Transverse colon (tissue), 4 donors: Measurements from ENCODE around the gene PNLIP. TPM values are rescaled to one million over a fixed set of nuclear protein-coding genes. Genes with fewer than 3 reads are reported as not detected.
A peak's percentile ranks its signal among the peaks of the same experiment; 100 is the strongest.

Source experiments
- DNase-seq: peaks from one replicate; pipeline ENCODE4 v3.0.0-alpha.2; 2019
- H3K27ac ChIP-seq, 4 donors: fragments of 200-600 bp; sonication (generic); 2 replicates each; pipeline ENCODE4 v1.5.1; 2016 to 2018; ENCODE audit warnings: inconsistent platforms in 4 of 4
- H3K27me3 ChIP-seq: fragments of 200-600 bp; sonication (generic); 2 replicates; pipeline ENCODE4 v1.5.1; 2017; ENCODE audit warnings: inconsistent platforms
- H3K36me3 ChIP-seq, 4 donors: fragments of 200-600 bp; sonication (generic); 2 replicates each; pipeline ENCODE4 v1.5.1; 2017 to 2019; ENCODE audit warnings: inconsistent platforms in 4 of 4
- H3K4me1 ChIP-seq, 4 donors: fragments of 200-600 bp; sonication (generic); 2 replicates each; pipeline ENCODE4 v1.5.1; 2017 to 2020; ENCODE audit warnings: inconsistent platforms in 4 of 4
- H3K4me3 ChIP-seq, 4 donors: fragments of 200-600 bp; sonication (generic); 1 replicate in 1 of 4; 2 replicates in 3 of 4; pipeline versions ENCODE4 v1.5.1 to v1.6.1; 2017 to 2019; ENCODE audit warnings: inconsistent platforms in 4 of 4
- H3K9me3 ChIP-seq, 2 donors: fragments of 200-600 bp; sonication (generic); 2 replicates each; pipeline ENCODE4 v1.5.1; 2017 to 2019; ENCODE audit warnings: inconsistent platforms in 2 of 2
- EP300 ChIP-seq: sonication (generic); formaldehyde crosslinking; IDR thresholded peaks from one replicate; pipeline ENCODE4 v1.6.1; 2017; ENCODE audit warnings: antibody characterized with exemption, low read depth
- POLR2A ChIP-seq: fragments of 450-650 bp; IDR thresholded peaks from one replicate; pipeline ENCODE4 v1.6.1; 2016; ENCODE audit warnings: antibody characterized with exemption, mild to moderate bottlenecking, moderate library complexity
- POLR2AphosphoS5 ChIP-seq, 3 donors: sonication (generic); formaldehyde crosslinking; IDR thresholded peaks; one replicate each; pipeline ENCODE4 v1.6.1; 2016; ENCODE audit warnings: antibody characterized with exemption in 3 of 3
- WGBS, 2 donors: methylation state at CpG; one replicate each; pipeline ENCODE4 v1.1.5; 2018; ENCODE audit warnings: low coverage in 1 of 2; 5-methylcytosine and 5-hydroxymethylcytosine counted together
- in situ Hi-C, 4 donors: fragments of 200-750 bp; cut with MboI; loops; one replicate each; pipeline versions ENCODE4 v1.15.0 to v1.15.1; 2017; ENCODE audit warnings: low sequenced_read_pairs in 3 of 4, low pct_ligation_motif_present in 1 of 4, low pct_unique_long_range_greater_than_20kb in 1 of 4
- intact Hi-C: fragments of 100-400 bp; cut with DNase I; formaldehyde crosslinking; loops from one replicate; pipeline ENCODE4 v1.15.1; 2023; ENCODE audit warnings: low total_unique reads
- total RNA-seq, 4 donors: library from RNA; depleted of rRNA; stranded (reverse); fragments of >200 nt; gene quantifications; one replicate each; pipeline ENCODE4 v1.1.0, GENCODE V29; 2016
- TF ChIP-seq, protein P1 (sequence below), 5 experiments: fragments of 200-600 bp in 3 of 5; fragments of 450-650 bp in 2 of 5; sonication (generic) in 3 of 5; IDR thresholded peaks; 1 replicate in 2 of 5; 2 replicates in 3 of 5; pipeline ENCODE4 v1.5.1; 2016 to 2017; ENCODE audit warnings: antibody characterized with exemption in 5 of 5, inconsistent platforms in 3 of 5, mild to moderate bottlenecking in 2 of 5, moderate library complexity in 1 of 5

The PNLIP gene
- total RNA-seq, 4 donors from 2014 or later: not detected

DNA sequence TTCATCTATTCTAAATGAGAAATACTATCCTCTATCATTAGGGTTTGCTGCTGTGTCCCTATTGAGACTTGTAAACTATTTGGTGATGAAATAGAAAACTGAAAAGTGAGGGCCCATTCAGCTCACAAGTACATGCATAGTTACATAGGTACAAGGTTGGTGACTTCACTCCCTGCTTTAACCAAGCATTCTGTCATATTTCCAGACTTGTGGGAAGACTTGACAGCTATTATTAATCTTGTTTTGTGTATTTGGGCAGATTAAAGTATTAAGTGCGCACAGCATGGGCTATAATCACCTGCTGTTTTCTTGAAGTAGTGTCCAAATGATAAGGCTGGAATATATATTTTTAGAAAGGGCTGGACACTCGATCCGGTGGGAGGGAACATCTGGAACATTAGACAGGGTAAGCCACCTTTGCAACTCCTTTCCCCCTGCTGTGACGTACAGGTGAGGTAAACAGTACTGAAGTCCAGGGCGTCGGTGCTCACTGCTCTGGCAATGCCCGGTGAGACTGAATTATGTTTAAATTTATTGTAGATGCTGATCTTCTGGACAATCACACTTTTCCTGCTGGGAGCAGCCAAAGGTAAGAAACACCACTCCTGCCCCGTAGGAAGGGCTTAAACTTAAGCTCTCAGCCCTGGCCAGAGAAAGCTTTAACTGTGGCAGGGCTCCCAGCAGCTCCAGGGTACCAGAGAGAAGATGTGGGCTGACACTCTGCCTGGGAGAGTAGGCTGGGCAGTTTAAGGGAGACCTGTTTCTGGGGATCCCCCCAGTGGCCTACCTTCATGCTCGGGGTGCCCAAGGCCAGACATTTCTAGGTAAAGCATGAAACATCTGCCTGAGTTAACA lies 45.1 kb downstream of the PNLIP start, which contains the start of gene PNLIPRP1:
Gene PNLIPRP1, plus strand, starts transcription at position 370 of the 855 bp plus-strand sequence. Its CDS starts 171 bp downstream, at position 541.
- DNase-seq: peak; percentile 50
- Histone ChIP-seq H3K4me3 (no peak within 1 kb of the TSS), H3K4me1 (peaks cover 0 to 20% (median 15%) of the 10 kb centered on the region in 4 donors), H3K36me3 (no peaks in the 10 kb centered on the region), H3K27ac (peak within 1 kb of the TSS; percentile 11 to 76 (median 58)), H3K27me3 (no peaks in the 10 kb centered on the region), H3K9me3 (no peaks in the 10 kb centered on the region)
- in situ Hi-C loops: no loop called here
- intact Hi-C loops: no loop called here
- WGBS, 2 donors: 48% methylated on average over 8 to 9 of the region's 9 CpGs
- TF ChIP-seq POLR2AphosphoS5 (IDR thresholded peaks at IDR 0.05) (no peak), POLR2A (no peak), EP300 (no peak)
- TF ChIP-seq, protein P1, sequence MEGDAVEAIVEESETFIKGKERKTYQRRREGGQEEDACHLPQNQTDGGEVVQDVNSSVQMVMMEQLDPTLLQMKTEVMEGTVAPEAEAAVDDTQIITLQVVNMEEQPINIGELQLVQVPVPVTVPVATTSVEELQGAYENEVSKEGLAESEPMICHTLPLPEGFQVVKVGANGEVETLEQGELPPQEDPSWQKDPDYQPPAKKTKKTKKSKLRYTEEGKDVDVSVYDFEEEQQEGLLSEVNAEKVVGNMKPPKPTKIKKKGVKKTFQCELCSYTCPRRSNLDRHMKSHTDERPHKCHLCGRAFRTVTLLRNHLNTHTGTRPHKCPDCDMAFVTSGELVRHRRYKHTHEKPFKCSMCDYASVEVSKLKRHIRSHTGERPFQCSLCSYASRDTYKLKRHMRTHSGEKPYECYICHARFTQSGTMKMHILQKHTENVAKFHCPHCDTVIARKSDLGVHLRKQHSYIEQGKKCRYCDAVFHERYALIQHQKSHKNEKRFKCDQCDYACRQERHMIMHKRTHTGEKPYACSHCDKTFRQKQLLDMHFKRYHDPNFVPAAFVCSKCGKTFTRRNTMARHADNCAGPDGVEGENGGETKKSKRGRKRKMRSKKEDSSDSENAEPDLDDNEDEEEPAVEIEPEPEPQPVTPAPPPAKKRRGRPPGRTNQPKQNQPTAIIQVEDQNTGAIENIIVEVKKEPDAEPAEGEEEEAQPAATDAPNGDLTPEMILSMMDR (IDR thresholded peaks at IDR 0.05): no peak

DNA sequence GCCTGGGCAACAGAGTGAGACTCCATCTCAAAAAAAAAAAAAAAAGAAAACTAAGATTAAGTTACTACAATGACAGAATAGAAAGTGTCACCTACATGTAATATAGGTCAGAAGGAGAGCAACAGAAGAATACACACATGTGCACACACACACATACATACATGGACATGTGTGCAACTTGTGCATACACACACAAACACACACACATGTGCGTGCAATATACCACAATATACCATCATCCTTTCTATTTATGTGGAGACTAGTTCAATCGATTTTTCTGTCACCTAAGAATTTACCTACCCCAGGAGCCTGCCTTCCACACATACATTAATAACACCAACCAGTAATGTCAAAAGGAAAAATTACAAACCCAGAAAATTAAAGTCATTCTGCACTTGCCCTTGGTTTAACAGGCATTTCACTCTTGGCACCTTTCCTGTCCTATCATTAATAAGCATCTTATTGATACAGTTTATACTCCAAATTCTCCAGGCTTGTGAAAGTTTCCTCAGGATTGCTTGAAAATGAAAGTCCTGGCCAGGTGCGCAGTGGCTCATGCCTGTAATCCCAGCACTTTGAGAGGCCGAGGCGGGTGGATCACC lies 47.5 kb downstream of the PNLIP start:
- no peak overlapping the region for H3K27ac ChIP-seq
- in situ Hi-C loops: no loop called here
- H3K4me3 ChIP-seq: no peak overlapping the region

DNA sequence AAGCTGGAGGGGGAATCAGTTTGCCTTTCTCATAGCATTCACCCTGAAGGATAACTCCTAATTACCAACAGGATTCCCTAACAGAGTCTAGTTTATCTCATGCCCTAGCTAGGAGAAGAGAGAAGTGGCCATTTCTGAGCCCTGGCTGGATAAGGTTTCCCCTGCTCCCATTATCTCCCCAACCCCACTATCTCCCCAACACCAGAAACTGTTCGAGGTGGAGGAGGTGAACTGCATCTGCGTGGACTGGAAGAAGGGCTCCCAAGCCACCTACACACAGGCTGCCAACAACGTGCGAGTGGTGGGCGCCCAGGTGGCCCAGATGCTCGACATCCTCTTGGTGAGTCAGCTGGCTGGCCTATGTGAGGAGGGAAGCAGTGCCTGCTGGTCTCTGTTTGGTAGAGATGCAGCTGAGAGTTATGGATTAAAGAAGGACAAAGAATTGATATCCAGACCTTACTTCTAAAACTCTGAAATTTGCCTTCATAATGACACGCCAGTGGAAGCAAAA lies 48.8 kb downstream of the PNLIP start:
- intact Hi-C loops: no loop called here

More for the DNA sequence above, 47.5 kb downstream of the PNLIP start:
- no peaks in the 10 kb centered on the region for H3K27me3 ChIP-seq
- TF ChIP-seq, protein P1 (IDR thresholded peaks at IDR 0.05): no peak
- no peak for TF ChIP-seq POLR2A
- no peak for TF ChIP-seq POLR2AphosphoS5 (IDR thresholded peaks at IDR 0.05)
- TF ChIP-seq EP300: no peak
- peaks cover 0 to 20% (median 15%) of the 10 kb centered on the region in 4 donors for H3K4me1 ChIP-seq
- DNase-seq: no peak
- no peaks in the 10 kb centered on the region for H3K9me3 ChIP-seq
- no peaks in the 10 kb centered on the region for H3K36me3 ChIP-seq
- intact Hi-C loops: no loop called here
- 89 to 95% methylated on average over 2 to 5 of the region's 5 CpGs for whole genome bisulfite sequencing, 2 donors

More for the DNA sequence above, 48.8 kb downstream of the PNLIP start:
- in situ Hi-C loops: no loop called here
- TF ChIP-seq, protein P1 (IDR thresholded peaks at IDR 0.05): no peak
- TF ChIP-seq EP300 (no peak), POLR2AphosphoS5 (IDR thresholded peaks at IDR 0.05) (no peak), POLR2A (no peak)
- Histone ChIP-seq H3K4me1 (peaks cover 0 to 17% (median 10%) of the 10 kb centered on the region in 4 donors), H3K27ac (no peak overlapping the region), H3K36me3 (no peaks in the 10 kb centered on the region), H3K27me3 (no peaks in the 10 kb centered on the region), H3K9me3 (no peaks in the 10 kb centered on the region), H3K4me3 (no peak overlapping the region)
- WGBS, 2 donors: 78 to 100% methylated on average over 1 to 7 of the region's 7 CpGs
- no peak for DNase-seq
